ENCODE measurements around the gene USP17L24. TPM values are rescaled to one million over a fixed set of nuclear protein-coding genes. Genes with fewer than 3 reads are reported as not detected.
"Not testable (repeated sequence)": the region's sequence is repeated elsewhere in the genome, so short reads cannot be mapped to it uniquely, and the experiment has no call there.

Gene USP17L24, protein sequence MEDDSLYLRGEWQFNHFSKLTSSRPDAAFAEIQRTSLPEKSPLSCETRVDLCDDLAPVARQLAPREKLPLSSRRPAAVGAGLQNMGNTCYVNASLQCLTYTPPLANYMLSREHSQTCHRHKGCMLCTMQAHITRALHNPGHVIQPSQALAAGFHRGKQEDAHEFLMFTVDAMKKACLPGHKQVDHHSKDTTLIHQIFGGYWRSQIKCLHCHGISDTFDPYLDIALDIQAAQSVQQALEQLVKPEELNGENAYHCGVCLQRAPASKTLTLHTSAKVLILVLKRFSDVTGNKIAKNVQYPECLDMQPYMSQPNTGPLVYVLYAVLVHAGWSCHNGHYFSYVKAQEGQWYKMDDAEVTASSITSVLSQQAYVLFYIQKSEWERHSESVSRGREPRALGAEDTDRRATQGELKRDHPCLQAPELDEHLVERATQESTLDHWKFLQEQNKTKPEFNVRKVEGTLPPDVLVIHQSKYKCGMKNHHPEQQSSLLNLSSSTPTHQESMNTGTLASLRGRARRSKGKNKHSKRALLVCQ
- not detected for total RNA-seq

DNA sequence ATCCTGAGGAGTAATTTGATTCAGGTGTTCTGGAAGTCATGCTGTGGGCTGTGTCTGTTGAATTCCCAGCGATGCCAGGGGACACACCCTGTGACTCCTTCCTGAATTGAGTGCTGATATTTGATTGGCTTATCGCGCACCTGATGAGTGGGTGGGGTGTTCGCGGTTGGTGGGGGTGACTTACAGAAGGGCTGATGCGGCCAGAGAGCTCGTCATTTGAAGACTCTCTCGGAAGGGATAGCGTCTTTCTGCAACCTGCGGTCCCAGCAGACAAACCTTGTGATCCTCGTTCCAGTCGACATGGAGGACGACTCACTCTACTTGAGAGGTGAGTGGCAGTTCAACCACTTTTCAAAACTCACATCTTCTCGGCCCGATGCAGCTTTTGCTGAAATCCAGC lies at the start of gene USP17L24:
USP17L24 (plus strand) TSS at position 301 of the 400 bp plus-strand sequence; CDS start at position 301, 0 bp downstream.
- H3K4me1 Mint-ChIP-seq (ENCODE audit: low read depth): not testable (repeated sequence)

DNA sequence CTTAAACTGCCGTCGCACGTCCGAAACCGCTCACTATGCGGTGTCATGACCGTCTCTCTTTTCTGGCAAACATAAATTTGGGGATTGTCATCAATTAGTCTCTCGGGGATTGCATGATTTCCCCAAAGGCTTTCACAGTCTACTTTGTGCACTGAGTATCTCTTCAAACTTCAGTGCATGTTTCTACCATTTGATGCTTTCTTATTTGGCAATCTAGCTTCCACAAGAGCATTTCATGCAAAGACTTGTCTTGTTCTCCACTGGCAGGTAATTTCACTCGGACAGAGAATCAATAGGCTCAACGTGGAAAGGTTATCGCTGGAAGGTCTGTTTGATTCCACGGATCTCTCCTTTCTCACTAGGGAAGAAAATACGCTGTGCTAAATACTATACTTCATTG lies 774 bp upstream of the USP17L24 start:
- not testable (repeated sequence) for ATAC-seq (replicated peaks in 1 of 2); H3K27ac Mint-ChIP-seq; H3K36me3 Mint-ChIP-seq (ENCODE audit: insufficient read depth in 2 of 2); H3K27me3 Mint-ChIP-seq (ENCODE audit: low read depth); DNase-seq; H3K9me3 Mint-ChIP-seq; H3K4me3 Mint-ChIP-seq; H3K4me1 Mint-ChIP-seq (ENCODE audit: low read depth)

More for the DNA sequence above, at the start of gene USP17L24:
- H3K27me3 Mint-ChIP-seq (ENCODE audit: low read depth); H3K36me3 Mint-ChIP-seq (ENCODE audit: insufficient read depth in 2 of 2); H3K27ac Mint-ChIP-seq; H3K4me3 Mint-ChIP-seq; DNase-seq; H3K9me3 Mint-ChIP-seq; ATAC-seq (replicated peaks in 1 of 2): not testable (repeated sequence)

DNA sequence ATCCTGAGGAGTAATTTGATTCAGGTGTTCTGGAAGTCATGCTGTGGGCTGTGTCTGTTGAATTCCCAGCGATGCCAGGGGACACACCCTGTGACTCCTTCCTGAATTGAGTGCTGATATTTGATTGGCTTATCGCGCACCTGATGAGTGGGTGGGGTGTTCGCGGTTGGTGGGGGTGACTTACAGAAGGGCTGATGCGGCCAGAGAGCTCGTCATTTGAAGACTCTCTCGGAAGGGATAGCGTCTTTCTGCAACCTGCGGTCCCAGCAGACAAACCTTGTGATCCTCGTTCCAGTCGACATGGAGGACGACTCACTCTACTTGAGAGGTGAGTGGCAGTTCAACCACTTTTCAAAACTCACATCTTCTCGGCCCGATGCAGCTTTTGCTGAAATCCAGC lies 4.6 kb downstream of the USP17L24 start, which contains the start of gene USP17L25:
USP17L25 (plus strand) TSS at position 301 of the 400 bp plus-strand sequence; CDS start at position 301, 0 bp downstream.
- H3K4me3 Mint-ChIP-seq; H3K4me1 Mint-ChIP-seq (ENCODE audit: low read depth); H3K9me3 Mint-ChIP-seq; DNase-seq; H3K36me3 Mint-ChIP-seq (ENCODE audit: insufficient read depth in 2 of 2); H3K27ac Mint-ChIP-seq; ATAC-seq (replicated peaks in 1 of 2); H3K27me3 Mint-ChIP-seq (ENCODE audit: low read depth): not testable (repeated sequence)

DNA sequence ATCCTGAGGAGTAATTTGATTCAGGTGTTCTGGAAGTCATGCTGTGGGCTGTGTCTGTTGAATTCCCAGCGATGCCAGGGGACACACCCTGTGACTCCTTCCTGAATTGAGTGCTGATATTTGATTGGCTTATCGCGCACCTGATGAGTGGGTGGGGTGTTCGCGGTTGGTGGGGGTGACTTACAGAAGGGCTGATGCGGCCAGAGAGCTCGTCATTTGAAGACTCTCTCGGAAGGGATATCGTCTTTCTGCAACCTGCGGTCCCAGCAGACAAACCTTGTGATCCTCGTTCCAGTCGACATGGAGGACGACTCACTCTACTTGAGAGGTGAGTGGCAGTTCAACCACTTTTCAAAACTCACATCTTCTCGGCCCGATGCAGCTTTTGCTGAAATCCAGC lies 9.4 kb downstream of the USP17L24 start, which contains the start of gene USP17L26:
USP17L26 (plus strand) TSS at position 301 of the 400 bp plus-strand sequence; CDS start at position 301, 0 bp downstream.
- ATAC-seq (replicated peaks in 1 of 2); H3K27me3 Mint-ChIP-seq (ENCODE audit: low read depth); H3K4me3 Mint-ChIP-seq; H3K36me3 Mint-ChIP-seq (ENCODE audit: insufficient read depth in 2 of 2); H3K4me1 Mint-ChIP-seq (ENCODE audit: low read depth); H3K9me3 Mint-ChIP-seq; DNase-seq; H3K27ac Mint-ChIP-seq: not testable (repeated sequence)

DNA sequence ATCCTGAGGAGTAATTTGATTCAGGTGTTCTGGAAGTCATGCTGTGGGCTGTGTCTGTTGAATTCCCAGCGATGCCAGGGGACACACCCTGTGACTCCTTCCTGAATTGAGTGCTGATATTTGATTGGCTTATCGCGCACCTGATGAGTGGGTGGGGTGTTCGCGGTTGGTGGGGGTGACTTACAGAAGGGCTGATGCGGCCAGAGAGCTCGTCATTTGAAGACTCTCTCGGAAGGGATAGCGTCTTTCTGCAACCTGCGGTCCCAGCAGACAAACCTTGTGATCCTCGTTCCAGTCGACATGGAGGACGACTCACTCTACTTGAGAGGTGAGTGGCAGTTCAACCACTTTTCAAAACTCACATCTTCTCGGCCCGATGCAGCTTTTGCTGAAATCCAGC lies 14.1 kb downstream of the USP17L24 start, which contains the start of gene USP17L5:
USP17L5 (plus strand) TSS at position 301 of the 400 bp plus-strand sequence; CDS start at position 301, 0 bp downstream.
- not testable (repeated sequence) for H3K27ac Mint-ChIP-seq; H3K4me1 Mint-ChIP-seq (ENCODE audit: low read depth); H3K36me3 Mint-ChIP-seq (ENCODE audit: insufficient read depth in 2 of 2); ATAC-seq (replicated peaks in 1 of 2); H3K4me3 Mint-ChIP-seq; H3K27me3 Mint-ChIP-seq (ENCODE audit: low read depth); H3K9me3 Mint-ChIP-seq; DNase-seq

DNA sequence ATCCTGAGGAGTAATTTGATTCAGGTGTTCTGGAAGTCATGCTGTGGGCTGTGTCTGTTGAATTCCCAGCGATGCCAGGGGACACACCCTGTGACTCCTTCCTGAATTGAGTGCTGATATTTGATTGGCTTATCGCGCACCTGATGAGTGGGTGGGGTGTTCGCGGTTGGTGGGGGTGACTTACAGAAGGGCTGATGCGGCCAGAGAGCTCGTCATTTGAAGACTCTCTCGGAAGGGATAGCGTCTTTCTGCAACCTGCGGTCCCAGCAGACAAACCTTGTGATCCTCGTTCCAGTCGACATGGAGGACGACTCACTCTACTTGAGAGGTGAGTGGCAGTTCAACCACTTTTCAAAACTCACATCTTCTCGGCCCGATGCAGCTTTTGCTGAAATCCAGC lies 18.9 kb downstream of the USP17L24 start, which contains the start of gene USP17L27:
USP17L27 (plus strand) TSS at position 301 of the 400 bp plus-strand sequence; CDS start at position 301, 0 bp downstream.
- H3K4me1 Mint-ChIP-seq (ENCODE audit: low read depth); H3K36me3 Mint-ChIP-seq (ENCODE audit: insufficient read depth in 2 of 2); DNase-seq; H3K27me3 Mint-ChIP-seq (ENCODE audit: low read depth); ATAC-seq (replicated peaks in 1 of 2); H3K27ac Mint-ChIP-seq; H3K4me3 Mint-ChIP-seq; H3K9me3 Mint-ChIP-seq: not testable (repeated sequence)

DNA sequence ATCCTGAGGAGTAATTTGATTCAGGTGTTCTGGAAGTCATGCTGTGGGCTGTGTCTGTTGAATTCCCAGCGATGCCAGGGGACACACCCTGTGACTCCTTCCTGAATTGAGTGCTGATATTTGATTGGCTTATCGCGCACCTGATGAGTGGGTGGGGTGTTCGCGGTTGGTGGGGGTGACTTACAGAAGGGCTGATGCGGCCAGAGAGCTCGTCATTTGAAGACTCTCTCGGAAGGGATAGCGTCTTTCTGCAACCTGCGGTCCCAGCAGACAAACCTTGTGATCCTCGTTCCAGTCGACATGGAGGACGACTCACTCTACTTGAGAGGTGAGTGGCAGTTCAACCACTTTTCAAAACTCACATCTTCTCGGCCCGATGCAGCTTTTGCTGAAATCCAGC lies 23.6 kb downstream of the USP17L24 start, which contains the start of gene USP17L28:
USP17L28 (plus strand) TSS at position 301 of the 400 bp plus-strand sequence; CDS start at position 301, 0 bp downstream.
- not testable (repeated sequence) for H3K27ac Mint-ChIP-seq; H3K27me3 Mint-ChIP-seq (ENCODE audit: low read depth); H3K9me3 Mint-ChIP-seq; ATAC-seq (replicated peaks in 1 of 2); H3K4me1 Mint-ChIP-seq (ENCODE audit: low read depth); H3K36me3 Mint-ChIP-seq (ENCODE audit: insufficient read depth in 2 of 2); H3K4me3 Mint-ChIP-seq; DNase-seq

DNA sequence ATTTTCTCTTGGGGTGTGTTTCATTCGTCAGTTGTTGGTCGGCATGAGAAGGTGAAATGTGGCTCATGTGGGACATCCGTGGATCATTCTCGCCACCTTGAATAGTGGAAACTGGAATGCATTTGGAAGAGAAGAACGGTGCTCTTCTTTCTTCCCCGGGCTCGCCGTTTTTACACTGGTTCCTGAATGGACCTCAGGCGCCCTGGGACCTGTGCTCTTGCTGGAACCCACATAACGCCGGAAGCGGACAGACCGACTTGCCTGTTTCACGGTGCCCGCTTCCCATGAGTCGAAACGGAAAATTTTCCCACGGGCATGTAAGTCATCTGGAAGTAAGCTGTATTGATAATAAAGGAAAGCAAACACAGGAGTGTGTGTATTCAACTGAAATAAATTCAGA lies 25.9 kb downstream of the USP17L24 start:
- not testable (repeated sequence) for DNase-seq; H3K36me3 Mint-ChIP-seq (ENCODE audit: insufficient read depth in 2 of 2); ATAC-seq (replicated peaks in 1 of 2); H3K27ac Mint-ChIP-seq; H3K4me3 Mint-ChIP-seq; H3K9me3 Mint-ChIP-seq; H3K4me1 Mint-ChIP-seq (ENCODE audit: low read depth); H3K27me3 Mint-ChIP-seq (ENCODE audit: low read depth)

DNA sequence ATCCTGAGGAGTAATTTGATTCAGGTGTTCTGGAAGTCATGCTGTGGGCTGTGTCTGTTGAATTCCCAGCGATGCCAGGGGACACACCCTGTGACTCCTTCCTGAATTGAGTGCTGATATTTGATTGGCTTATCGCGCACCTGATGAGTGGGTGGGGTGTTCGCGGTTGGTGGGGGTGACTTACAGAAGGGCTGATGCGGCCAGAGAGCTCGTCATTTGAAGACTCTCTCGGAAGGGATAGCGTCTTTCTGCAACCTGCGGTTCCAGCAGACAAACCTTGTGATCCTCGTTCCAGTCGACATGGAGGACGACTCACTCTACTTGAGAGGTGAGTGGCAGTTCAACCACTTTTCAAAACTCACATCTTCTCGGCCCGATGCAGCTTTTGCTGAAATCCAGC lies 28.4 kb downstream of the USP17L24 start, which contains the start of gene USP17L29:
USP17L29 (plus strand) TSS at position 301 of the 400 bp plus-strand sequence; CDS start at position 301, 0 bp downstream.
- H3K36me3 Mint-ChIP-seq (ENCODE audit: insufficient read depth in 2 of 2); H3K4me3 Mint-ChIP-seq; H3K4me1 Mint-ChIP-seq (ENCODE audit: low read depth); H3K9me3 Mint-ChIP-seq; DNase-seq; ATAC-seq (replicated peaks in 1 of 2); H3K27me3 Mint-ChIP-seq (ENCODE audit: low read depth); H3K27ac Mint-ChIP-seq: not testable (repeated sequence)

DNA sequence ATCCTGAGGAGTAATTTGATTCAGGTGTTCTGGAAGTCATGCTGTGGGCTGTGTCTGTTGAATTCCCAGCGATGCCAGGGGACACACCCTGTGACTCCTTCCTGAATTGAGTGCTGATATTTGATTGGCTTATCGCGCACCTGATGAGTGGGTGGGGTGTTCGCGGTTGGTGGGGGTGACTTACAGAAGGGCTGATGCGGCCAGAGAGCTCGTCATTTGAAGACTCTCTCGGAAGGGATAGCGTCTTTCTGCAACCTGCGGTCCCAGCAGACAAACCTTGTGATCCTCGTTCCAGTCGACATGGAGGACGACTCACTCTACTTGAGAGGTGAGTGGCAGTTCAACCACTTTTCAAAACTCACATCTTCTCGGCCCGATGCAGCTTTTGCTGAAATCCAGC lies 37.9 kb downstream of the USP17L24 start, which contains the start of gene USP17L30:
USP17L30 (plus strand) TSS at position 301 of the 400 bp plus-strand sequence; CDS start at position 301, 0 bp downstream.
- not testable (repeated sequence) for H3K9me3 Mint-ChIP-seq; H3K36me3 Mint-ChIP-seq (ENCODE audit: insufficient read depth in 2 of 2); H3K27me3 Mint-ChIP-seq (ENCODE audit: low read depth); DNase-seq; H3K4me1 Mint-ChIP-seq (ENCODE audit: low read depth); H3K4me3 Mint-ChIP-seq; ATAC-seq (replicated peaks in 1 of 2); H3K27ac Mint-ChIP-seq

Other genes with a start within 250 kb of the USP17L24 start
- gene FAM90A26, start 154.8 kb upstream of the USP17L24 start, total RNA-seq: not detected
- gene USP17L10, start 114.5 kb upstream of the USP17L24 start, total RNA-seq: not detected
- gene USP17L11, start 109.8 kb upstream of the USP17L24 start, total RNA-seq: not detected
- gene USP17L12, start 105.0 kb upstream of the USP17L24 start, total RNA-seq: not detected
- gene USP17L13, start 100.3 kb upstream of the USP17L24 start, total RNA-seq: not detected
- not detected for gene USP17L15, start 90.8 kb upstream of the USP17L24 start, total RNA-seq
- not detected for gene USP17L17, start 81.3 kb upstream of the USP17L24 start, total RNA-seq
- not detected for gene USP17L18, start 76.5 kb upstream of the USP17L24 start, total RNA-seq
- not detected for gene USP17L19, start 71.8 kb upstream of the USP17L24 start, total RNA-seq
- gene USP17L20, start 67.0 kb upstream of the USP17L24 start, total RNA-seq: not detected
- not detected for gene USP17L21, start 62.3 kb upstream of the USP17L24 start, total RNA-seq
- not detected for gene USP17L22, start 57.5 kb upstream of the USP17L24 start, total RNA-seq
- not detected for gene USP17L25, start 4.7 kb downstream of the USP17L24 start, total RNA-seq
- not detected for gene USP17L26, start 9.5 kb downstream of the USP17L24 start, total RNA-seq
- not detected for gene USP17L5, start 14.2 kb downstream of the USP17L24 start, total RNA-seq
- not detected for gene USP17L27, start 19.0 kb downstream of the USP17L24 start, total RNA-seq
- not detected for gene USP17L28, start 23.7 kb downstream of the USP17L24 start, total RNA-seq
- gene USP17L29, start 28.5 kb downstream of the USP17L24 start, total RNA-seq: not detected
- gene USP17L30, start 38.0 kb downstream of the USP17L24 start, total RNA-seq: not detected
- not detected for gene DEFB131A, start 119.2 kb downstream of the USP17L24 start, total RNA-seq

All from activated T-cell treated with anti-CD3 and anti-CD28 coated beads, Interleukin-2, amount 50 U/mL, for 72 hours (primary cell).